Measurements from ENCODE around the gene IGDCC3.

GRCh38 chr15:65421360-65422215, 43.8 kb upstream of the IGDCC3 start:
- TF ChIP-seq CTCF (IDR thresholded peaks at IDR 0.05; ENCODE audit: extremely low read depth in 1 of 2, insufficient read depth in 1 of 2, low read depth in 1 of 2, low read length in 2 of 2) (no peak), POLR2A (IDR thresholded peaks at IDR 0.05; ENCODE audit: low read depth, low read length) (no peak), MAX (IDR thresholded peaks at IDR 0.05; ENCODE audit: insufficient read depth, insufficient read length) (no peak), EZH2 (IDR thresholded peaks at IDR 0.05; ENCODE audit: borderline replicate concordance, low read depth, low read length, severe bottlenecking) (peak; percentile 85)
